Left hindlimb (tissue), 1 donor: Measurements from ENCODE around the gene PYHIN1.

Experiments
- DNase-seq: peaks from one replicate; pipeline ENCODE4 v3.0.0-alpha.2; 2018

PYHIN1 gene

DNA sequence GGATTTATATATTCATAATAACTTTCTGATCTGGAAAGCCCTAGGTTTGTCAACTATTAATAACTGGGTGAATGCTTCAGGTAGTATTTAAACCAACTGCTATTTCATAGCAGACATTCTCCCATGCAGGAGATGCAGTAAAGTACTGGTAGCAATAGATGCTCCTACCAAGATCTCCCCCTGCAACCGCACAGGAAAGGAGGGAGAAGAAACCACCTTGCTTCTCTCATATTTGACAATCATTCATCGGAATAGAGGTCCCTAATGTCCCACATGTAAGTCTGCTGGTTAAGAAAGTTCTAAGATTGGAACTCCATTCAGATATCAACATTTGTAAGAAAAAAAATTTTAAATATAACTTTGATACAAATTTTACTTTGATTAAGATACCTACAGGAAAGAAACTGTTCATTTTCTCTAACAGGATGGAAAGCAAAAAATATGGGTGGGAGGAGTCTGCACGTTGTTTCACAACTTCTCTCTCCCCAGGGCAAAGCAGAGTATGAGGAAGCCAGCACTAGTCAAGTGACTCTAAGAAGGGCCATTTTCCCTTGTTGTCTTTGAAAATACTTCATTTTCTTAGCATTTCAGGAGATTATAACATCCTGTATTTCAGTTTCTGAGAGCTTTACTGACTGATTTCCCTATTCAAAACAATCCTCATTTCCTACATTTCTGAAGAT lies at the start of gene PYHIN1:
TSS of gene PYHIN1 (plus strand) at position 498 of the 683 bp plus-strand sequence. CDS start 5,359 bp downstream, outside the sequence.
- no peak for DNase-seq

DNA sequence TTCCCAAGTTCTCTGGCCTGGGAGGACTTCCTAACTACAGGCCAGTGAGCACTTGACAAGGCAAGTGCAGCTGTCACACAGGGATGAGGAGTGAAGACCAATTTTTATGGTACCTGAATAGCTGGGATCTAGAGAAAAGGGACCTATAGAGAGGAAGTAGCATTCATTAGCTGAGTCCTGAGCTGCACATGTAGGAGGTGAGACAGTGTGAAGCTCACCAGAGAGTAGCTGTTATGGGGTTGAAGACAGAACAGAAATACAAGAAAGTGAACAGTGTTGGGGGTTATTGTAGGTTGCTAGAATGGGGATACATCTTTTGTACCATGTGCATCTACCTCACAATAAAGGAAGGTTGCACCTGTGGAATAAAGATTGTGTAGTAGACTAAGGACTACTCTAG lies 37.7 kb upstream of the PYHIN1 start:
- no peak for DNase-seq

DNA sequence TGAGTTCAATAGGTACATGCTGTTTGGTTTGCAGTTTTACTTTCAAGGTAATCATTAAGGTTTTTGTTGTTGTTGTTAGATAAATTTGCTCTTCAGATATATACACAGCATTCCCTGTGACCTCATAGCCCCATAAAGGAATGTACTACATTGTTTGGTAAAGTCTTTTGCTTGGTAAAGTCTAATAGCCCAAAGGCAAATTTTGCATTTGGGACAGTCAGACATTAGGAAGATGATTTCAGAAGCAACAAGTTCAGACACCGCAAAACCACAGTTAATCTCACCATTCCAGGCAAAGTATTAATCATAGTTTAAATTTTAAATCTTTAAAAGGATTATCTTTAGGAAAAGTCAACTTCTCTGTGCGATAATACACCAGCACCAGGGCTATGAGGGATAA lies 32.6 kb upstream of the PYHIN1 start:
- no peak for DNase-seq

DNA sequence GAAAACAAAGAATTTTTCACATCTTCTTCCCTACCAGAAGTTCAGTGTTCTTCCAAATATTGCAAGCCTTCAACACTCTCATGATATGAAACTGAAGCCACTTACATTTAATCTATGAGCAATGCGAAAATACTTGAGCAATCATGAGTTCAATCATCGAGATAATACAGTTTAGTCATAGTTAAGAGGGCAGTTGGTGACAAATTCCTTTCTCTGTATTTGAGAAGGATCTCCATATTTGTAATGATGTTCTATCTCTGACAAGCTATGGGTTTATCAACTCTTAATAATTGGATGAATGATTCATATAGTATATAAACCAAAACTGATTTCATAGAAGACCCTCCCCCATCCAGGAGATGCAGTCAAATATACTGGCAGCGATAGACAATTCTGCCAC lies 29.7 kb upstream of the PYHIN1 start:
- no peak for DNase-seq

DNA sequence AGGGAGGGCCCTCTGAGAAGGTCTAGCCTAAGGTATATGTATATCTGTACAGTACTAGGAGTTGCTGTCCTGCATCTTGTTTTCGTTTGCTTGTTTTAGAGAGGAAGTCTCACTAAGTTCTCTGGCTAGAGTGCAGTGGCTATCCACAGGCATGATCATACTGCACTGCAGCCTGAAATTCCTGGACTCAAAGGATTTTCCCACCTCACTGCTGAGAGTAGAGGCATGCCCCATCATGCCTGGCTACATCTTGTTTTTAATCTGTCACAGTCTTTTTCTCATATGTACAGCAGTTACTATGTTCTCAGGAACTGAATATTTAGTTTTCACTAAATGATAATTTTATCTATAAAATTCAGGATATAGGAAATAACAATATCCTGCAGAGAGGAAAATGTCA lies 15.3 kb upstream of the PYHIN1 start:
- no peak for DNase-seq

DNA sequence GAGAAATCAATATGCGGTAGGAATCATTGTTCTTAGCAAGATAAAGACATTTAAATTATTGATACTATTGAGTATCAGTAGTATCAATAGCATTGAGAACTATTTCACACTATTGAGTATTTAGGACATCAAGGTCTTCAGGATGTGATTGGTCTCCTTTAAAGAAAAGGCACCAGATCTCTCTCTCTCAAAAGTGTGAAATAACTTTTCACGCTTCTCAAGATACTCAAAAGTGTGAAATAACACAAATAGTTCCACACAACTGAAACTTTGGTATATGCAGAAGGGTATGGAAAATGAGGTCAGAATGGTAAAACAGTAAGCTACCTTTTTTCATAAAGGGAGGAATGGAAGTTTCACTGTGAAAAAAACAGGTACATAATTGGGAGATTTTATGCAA lies 6.7 kb upstream of the PYHIN1 start:
- DNase-seq: no peak

DNA sequence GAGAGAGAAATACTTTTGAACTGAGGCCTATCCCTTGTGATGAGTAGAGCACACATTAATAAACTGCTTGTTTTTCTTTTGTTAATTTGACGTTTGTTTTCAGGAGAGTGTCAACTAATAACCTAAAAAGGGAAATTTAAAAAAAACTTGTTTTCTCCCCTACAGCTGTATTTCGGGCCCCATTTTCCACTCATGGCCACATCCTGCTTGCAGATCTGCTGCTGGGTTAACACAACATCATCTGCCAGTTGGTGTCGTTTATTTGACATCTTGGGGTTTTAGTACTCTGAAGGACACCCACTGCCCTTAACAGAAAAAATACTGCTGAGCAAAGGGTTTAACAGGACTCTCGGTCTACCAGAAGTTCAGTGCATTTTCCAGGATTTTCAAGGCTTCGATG lies 848 bp upstream of the PYHIN1 start:
- no peak for DNase-seq

DNA sequence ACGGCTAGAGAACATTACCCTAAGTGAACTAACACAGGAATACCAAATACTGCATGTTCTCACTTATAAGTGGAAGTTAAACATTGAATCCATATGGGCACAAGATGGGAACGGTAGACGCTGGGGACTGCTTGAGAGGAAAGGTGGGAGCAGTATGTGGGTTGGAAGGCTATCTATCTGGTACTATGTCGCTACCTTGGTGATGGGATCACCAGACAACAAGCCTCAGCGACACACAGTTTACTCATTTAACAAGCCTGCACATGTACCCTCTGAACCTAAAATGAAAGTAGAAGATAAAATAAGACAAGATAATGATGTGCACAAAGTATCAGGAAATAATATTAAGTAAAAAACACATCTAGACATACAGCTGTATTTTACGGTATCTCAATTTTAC lies 819 bp downstream of the PYHIN1 start:
- no peak for DNase-seq

DNA sequence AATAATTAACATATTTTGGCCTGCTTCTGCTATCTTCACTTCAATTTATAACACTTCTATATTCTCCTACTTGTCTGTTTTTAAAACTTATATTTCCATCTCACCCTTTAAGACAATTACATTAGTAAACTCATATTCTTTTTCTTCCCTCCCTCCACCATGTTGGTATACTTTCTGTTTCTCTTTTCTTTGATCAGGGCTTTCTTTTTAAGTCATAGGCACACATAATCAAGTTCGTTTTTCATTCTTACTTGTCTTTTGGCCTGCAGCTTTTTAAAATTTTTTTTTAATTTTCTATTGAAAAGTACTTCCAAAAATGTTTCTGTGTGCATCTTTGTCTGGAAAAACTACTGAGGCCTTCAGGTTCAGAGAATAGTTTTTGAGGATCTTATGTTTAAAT lies 2.3 kb downstream of the PYHIN1 start:
- no peak for DNase-seq

DNA sequence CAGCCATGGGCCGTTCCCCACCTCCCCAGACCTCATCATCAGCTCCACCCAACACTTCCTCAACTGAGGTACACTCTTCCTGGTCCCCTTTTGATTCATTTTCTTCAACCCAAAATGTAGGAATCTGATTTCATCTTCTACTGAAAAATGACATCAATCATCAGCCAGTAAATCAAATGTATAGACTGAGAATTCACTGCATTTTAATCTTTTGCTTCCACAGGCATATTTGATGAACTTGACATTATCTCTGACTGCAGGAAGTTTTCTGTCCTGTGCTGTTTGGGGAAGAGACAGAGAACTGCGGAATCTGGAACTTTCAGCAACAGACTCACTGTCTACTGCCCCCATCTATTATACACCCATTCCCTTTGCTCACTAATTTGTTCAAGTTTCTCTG lies 7.8 kb downstream of the PYHIN1 start:
- DNase-seq: no peak

DNA sequence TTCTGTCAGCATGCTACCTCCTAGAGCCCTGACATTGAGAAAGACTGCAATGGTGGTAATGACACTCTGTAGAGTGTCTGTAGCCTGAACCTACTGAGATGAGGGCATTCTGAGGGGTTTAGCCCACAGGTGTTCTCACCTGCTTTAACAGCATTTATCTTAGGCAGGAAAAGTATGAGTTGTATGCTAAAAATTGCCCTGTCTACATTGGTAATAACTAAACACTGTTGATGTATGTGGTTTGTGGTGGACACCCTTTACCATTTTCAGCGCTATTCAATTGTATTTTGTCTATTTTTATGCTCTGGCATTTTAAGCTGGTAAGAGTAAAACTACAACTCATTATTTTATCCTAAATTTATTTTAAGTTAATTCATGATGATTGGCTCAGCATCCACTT lies 10.0 kb downstream of the PYHIN1 start:
- no peak for DNase-seq

DNA sequence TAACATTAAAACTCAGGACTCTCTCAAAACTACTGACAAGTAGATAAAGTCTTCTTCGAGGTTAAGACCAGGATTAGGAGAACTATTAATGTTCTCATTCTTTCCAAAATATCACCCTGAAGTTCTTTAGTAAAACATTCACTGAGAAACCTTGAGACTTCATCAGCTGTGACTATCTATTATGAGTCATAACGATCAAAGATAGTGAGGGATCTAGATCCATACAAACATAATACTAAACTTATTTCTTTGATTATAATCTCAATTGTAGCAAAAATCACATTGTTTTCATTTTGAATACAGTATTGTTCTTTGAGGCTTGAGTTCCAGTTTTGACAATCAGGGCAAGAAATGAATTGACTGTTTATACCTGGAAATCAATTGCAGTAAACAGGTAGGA lies 11.1 kb downstream of the PYHIN1 start:
- no peak for DNase-seq

DNA sequence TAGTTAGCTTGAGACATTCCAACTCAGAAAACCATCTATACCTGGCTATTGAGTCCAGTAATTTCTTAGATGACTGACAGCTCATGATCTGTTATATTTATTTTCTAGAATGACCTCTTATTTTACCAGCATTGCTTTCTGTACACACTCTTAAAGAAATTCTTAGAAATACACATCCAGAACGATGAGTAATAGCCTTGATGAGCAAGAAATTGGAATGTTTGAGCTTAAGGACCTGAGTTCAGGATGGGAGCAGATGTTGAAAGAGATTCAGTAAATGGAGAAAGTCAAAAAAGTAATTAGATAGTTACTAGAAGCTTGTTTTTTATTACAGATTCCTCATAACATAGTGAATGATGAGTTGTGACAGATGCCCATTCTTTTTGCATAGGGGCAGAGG lies 11.7 kb downstream of the PYHIN1 start:
- DNase-seq: no peak

DNA sequence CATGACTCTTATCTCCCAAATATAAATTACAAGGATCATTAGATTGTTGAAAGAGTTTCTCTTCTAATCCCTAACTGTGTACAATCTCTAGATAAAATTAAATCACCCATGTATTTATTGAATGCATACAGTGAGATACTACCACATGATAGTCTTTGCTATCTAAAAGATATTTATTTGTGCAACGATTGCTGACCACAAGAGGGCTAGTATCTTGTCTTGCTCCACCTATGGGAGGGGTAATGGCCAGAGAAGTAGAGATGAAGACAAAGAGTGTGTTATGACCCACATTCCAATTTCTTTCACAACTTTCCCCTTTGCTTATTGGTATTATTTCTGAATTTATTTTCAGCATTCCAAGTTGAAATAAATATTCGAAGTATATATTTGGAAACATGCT lies 13.7 kb downstream of the PYHIN1 start:
- no peak for DNase-seq

DNA sequence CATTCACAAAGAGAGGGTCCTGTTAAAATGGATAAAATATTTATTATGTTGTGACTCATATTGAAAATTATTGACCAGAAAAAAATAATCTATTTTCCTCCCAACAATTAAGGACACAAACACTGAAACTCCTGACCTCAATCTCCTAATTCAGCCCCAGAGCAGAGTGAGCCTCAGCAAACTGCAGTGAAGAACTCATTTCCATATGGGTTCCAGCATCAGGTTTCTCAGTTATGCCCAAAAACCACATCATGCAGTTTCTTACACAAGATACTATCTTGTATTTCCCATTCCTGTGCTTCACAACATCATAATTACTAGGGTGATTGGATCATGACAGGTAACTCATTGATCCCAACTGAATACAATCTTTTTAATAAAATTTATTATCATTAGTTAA lies 15.4 kb downstream of the PYHIN1 start:
- no peak for DNase-seq

DNA sequence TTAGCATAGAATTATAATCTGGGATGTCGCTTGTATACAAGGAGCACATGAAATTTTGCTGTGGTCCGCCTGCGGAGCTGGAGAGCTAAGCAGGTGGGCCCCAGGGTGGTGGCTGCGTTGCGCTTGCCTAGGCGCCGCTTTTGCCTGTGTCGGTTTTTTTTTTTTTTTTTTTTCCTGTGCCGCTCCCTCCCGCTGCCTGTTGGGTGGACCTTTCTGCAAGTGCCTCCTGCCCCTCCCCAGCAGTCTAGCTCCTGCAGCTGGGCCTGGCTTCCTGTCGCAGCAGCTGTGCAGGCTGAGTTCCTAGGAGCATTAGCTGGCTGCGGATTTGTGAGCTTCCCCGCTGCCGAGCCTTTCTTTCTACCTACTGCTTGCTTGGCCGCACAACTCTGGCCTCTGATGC lies 20.6 kb downstream of the PYHIN1 start:
- DNase-seq: no peak

DNA sequence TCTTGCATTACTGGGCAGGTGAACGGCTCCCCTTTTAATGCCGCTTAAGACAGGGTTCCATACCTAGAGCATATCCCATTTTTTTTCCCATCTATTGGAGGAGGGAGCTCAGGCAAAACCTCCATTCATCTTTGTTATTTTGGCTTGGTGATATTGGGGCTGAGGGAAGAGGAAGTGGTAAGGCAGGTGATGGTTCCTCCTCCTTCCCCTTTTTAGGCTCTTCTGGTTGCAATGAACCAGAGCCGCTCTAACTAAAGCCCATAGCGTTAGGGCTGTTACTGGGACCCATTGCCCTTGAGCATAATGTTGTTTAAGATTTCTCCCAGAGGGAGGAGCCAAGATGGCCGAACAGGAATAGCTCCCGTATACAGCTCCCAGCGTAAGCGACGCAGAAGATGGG lies 21.1 kb downstream of the PYHIN1 start:
- DNase-seq: no peak

DNA sequence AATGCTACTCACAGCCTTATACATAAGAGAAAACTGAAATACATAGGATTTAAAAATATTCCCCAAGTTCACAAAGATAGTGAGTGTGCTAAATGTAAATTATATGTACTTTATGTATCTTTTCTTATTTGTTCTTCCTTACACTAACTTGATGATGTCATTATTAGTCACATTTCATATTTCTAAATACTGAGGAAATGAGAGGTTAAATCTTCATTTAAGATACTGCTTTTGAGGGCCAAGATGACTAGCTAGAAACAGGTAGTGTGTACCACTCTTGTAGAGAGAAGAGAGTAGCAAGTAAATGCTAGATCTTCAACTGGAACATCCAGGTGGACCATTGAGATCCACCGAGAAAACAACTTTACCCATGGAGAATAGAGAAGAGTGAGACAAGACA lies 29.8 kb downstream of the PYHIN1 start:
- DNase-seq: no peak

DNA sequence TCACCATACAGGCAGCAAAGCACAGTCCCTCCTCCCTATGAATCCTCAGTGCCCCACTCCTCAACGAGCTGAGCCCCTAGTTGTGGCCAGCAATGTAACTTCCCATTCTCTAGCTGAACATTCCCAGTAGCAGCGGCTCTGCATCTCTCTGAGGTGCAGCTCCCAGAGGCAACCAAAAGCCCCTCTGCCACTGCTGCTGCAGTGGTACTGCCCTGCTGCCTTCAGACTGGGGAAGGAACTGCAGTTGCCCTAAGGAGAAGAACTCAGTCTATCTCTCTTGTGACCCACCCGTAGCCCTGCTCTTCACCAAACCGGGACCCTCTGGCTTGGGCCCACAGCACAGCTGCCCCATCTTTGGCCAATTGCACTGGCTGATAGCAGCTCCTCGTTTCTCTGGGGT lies 31.6 kb downstream of the PYHIN1 start:
- DNase-seq: no peak

DNA sequence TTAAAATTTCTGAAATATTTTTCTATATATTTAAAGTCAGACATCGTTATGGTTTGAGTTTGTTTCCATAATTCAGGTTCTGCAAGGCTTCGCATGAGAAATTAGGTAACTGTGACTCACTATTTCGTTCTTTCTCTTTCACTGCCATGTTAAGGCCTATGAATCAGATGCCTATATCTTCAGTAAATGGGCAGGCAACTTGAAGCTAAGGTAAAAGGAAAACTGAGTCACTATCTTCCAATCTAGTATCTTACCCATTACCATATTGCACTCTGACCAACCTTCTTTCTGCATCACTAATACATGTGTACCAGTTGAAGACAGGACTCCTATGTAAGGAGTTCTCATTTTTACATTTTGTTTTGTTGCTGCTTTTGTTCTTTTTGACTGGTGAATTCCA lies 37.8 kb downstream of the PYHIN1 start:
- no peak for DNase-seq

DNA sequence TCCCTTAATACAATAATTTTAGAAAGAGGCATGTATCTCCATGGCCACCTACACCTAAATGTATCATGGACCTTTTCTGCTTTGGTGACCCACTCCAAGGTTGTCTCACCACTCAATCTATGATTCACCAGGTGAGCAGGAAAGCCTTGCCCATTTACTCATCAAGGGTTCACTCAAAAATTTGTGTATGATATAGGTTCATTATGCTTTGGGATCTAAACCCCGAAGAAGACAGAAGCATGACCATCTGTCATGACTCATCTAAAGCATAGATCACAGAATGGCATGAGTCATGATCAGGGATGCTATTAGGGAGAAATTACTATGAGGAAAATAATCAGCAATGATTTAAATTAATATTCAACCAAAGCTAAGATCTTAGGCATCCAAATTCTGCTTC lies 38.5 kb downstream of the PYHIN1 start:
- no peak for DNase-seq

DNA sequence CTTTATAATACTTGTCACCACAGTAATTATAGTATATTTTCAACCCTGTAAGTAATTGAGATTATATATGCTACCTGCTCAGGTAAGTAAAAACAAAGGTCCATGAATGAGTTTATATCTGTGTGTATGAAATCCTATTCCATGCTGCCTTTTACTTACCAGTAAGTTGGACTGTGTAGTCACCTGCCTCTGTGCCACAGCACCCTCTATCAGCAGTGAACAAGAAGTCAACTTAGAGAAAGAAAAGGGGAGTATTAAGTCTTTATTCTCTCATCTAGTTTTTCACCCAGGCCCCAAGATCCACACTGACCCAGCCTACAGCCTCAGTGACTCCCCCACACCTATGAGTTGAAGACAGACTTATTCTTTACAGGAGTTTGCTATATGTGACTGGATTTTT lies 41.5 kb downstream of the PYHIN1 start:
- DNase-seq: no peak

DNA sequence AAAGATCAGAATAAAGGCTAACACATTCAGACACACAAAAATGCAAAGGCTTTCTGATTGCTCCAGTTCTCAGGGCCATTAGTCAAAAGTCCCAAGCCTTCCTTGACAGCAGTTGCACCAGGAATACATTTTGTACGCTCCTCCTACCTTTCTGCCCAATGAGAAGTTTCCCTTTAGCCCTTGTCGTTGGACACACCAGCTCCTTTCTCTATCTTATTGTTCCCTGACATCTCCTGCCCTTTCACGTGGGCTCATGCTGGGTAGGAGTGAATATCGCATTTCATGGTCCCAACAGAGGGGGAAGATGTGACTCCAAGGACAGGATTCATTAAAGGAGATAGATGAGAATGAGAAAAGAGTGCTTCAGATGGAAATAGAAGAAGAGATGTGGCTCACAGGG lies 44.9 kb downstream of the PYHIN1 start:
- DNase-seq: no peak

DNA sequence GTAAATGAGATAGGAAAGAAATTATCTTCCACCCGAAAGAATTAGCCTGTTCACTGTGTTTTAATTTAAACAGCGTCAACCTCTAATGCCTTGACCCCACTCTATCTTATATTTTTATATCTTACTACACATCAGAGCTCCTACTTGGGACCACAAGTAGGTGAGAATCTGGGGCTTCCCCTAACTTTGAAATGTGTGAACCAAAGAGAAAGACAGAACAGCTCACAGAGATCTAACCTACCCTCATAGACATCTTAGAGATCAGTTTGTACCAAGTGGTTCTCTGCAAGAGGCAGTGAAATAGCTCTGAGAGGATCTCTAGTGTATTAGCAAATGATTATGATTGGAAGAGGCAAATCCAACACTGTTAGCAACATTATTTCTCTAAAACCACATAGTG lies 47.4 kb downstream of the PYHIN1 start:
- no peak for DNase-seq

DNA sequence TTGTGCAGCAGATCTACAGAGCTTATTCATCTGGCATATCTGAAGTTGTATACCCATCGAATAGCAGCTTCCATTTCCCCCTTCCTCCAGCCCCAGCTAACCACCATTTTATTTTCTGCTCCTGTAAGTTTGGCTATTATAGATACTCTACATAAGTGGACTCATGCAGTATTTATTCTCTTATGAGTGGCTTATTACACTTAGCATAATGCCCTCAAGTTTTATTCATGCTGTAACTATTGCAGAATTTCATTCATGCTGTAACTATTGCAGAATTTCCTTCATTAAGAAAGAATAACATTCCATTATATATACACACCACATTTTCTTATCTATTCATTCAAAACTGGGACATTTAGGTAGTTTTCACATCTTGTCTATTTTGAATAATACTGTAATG lies 47.9 kb downstream of the PYHIN1 start:
- no peak for DNase-seq

DNA sequence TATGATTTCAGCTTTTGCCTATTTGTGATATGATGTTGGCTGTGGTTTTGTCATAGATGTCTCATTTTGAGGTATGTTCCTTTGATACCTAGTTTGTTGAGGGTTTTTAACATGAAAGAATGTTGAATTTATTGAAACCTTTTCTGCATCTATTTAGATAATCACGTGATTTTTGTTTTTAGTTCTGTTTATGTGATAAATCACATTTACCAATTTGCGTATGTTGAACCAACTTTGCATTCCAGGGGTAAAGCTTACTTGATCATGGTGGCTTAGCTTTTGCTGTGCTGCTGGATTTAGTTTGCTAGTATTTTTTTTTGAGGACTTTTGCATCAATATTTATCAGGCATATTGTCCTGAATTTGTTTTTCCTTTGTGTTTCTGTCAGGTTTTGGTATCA lies 51.9 kb downstream of the PYHIN1 start:
- no peak for DNase-seq
